ENCODE measurements around the gene SERPINE2.

Gene SERPINE2, protein sequence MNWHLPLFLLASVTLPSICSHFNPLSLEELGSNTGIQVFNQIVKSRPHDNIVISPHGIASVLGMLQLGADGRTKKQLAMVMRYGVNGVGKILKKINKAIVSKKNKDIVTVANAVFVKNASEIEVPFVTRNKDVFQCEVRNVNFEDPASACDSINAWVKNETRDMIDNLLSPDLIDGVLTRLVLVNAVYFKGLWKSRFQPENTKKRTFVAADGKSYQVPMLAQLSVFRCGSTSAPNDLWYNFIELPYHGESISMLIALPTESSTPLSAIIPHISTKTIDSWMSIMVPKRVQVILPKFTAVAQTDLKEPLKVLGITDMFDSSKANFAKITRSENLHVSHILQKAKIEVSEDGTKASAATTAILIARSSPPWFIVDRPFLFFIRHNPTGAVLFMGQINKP

DNA sequence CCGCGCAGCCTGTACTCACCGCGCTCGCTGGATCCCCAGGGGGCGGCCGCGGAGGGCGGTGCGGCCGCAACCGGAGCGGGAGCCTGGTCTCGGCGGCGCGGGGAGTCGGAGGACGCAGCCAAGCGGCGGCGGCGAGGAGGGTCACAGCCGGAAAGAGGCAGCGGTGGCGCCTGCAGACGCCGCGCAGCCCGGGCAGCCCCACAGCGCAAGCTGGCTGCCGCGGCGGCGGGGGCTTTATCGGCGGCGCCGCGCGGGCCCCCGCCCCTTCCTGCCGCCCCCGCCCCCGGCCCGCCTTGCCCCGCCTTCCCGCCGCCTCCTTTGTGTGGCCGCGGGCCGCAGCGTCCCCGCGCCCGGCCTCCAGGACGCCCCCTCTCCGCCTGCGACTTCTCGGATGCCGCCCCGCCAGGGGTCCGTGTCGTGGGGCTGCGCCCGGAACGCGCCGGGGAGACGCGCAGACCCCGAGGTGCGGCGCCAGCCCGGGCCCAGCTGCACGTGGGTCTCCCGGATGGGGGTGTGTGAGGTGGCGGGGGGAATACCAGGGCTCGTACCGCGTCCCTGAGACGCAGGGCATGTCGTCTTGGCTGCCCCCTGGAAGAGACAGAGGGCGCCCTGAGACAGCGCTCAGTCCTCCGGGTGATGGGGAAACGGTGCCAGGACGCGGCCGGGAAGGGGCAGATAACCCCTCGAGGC lies at the start of gene SERPINE2:
SERPINE2 (minus strand) TSS at position 207 of the 690 bp plus-strand sequence. CDS start 37,386 bp downstream, outside the sequence.
- peaks cover 30% of the 10 kb centered on the region for H3K4me1 ChIP-seq (ENCODE audit: insufficient read depth, low read length, poor library complexity, severe bottlenecking)
- H4K20me1 ChIP-seq (ENCODE audit: insufficient read depth, low read length, poor library complexity, severe bottlenecking): peaks cover 4% of the 10 kb centered on the region
- H3K9me2 ChIP-seq (replicated peaks; ENCODE audit: low read depth, low read length): no peaks in the 10 kb centered on the region
- H3K4me3 ChIP-seq (ENCODE audit: low read length, poor library complexity, severe bottlenecking): peak within 1 kb of the TSS; percentile 83
- H3K36me3 ChIP-seq (ENCODE audit: insufficient read depth, low read length): no peaks in the 10 kb centered on the region
- no peaks in the 10 kb centered on the region for H3F3A ChIP-seq (ENCODE audit: low read depth)
- no peaks in the 10 kb centered on the region; the same call in 1 of the 2 replicates for H3K79me2 ChIP-seq (ENCODE audit: insufficient read depth, low read length)
- peaks cover 53% of the 10 kb centered on the region for H3K27me3 ChIP-seq (ENCODE audit: insufficient read depth, low read length, poor library complexity, severe bottlenecking)
- no peak for TF ChIP-seq EZH2phosphoT487 (IDR thresholded peaks at IDR 0.05; ENCODE audit: borderline replicate concordance)
- TF ChIP-seq, protein P1, sequence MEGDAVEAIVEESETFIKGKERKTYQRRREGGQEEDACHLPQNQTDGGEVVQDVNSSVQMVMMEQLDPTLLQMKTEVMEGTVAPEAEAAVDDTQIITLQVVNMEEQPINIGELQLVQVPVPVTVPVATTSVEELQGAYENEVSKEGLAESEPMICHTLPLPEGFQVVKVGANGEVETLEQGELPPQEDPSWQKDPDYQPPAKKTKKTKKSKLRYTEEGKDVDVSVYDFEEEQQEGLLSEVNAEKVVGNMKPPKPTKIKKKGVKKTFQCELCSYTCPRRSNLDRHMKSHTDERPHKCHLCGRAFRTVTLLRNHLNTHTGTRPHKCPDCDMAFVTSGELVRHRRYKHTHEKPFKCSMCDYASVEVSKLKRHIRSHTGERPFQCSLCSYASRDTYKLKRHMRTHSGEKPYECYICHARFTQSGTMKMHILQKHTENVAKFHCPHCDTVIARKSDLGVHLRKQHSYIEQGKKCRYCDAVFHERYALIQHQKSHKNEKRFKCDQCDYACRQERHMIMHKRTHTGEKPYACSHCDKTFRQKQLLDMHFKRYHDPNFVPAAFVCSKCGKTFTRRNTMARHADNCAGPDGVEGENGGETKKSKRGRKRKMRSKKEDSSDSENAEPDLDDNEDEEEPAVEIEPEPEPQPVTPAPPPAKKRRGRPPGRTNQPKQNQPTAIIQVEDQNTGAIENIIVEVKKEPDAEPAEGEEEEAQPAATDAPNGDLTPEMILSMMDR (conservative IDR thresholded peaks at IDR 0.05; ENCODE audit: low read length): peak; percentile 52
- H2AFZ ChIP-seq (ENCODE audit: low read length): peak within 1 kb of the TSS; percentile 87
- H3K9ac ChIP-seq (ENCODE audit: low read depth, low read length, poor library complexity, severe bottlenecking): peak within 1 kb of the TSS; percentile 59
- H3K9me3 ChIP-seq (ENCODE audit: insufficient read depth, low read depth, low read length): no peaks in the 10 kb centered on the region
- H3K4me2 ChIP-seq (ENCODE audit: low read depth, low read length, poor library complexity, severe bottlenecking): peak within 1 kb of the TSS; percentile 88

DNA sequence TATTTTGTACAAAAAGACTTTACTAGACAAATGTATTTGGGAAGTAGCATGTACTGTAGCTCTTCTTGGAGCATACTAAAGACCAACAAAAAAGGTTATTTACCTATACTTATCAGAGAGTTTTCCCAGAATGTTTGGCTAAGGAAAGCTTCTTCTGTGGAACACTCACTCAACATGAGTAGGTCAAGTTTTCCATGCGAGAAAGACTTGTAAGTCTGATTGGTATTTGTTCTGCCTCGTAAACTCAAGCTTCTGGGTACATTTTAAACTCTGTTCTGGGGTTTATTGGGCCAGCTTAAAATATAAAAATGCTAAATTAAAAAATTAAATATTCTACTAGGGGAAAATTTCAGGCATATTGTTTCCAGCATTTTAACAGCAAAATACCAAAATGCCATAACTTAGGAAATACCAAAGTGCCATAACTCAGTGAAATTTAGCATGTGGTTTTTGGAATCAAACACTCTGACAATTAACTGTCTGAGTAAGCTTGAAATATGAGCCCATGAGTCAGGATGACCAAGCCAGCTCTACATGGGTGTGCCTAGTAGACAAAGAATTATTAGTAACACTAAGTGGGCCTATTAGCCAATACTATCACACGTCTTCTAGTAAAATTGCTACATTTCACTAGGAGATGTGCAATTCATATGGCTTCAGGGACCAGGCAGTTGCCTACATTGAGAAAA lies 47.3 kb upstream of the SERPINE2 start:
- no peaks in the 10 kb centered on the region for H4K20me1 ChIP-seq (ENCODE audit: insufficient read depth, low read length, poor library complexity, severe bottlenecking)
- no peak overlapping the region for H3K4me3 ChIP-seq (ENCODE audit: low read length, poor library complexity, severe bottlenecking)
- H3K9me2 ChIP-seq (replicated peaks; ENCODE audit: low read depth, low read length): no peaks in the 10 kb centered on the region
- H3F3A ChIP-seq (ENCODE audit: low read depth): no peaks in the 10 kb centered on the region
- H3K9me3 ChIP-seq (ENCODE audit: insufficient read depth, low read depth, low read length): no peaks in the 10 kb centered on the region
- H3K9ac ChIP-seq (ENCODE audit: low read depth, low read length, poor library complexity, severe bottlenecking): no peak overlapping the region
- no peak overlapping the region for H2AFZ ChIP-seq (ENCODE audit: low read length)
- H3K36me3 ChIP-seq (ENCODE audit: insufficient read depth, low read length): no peaks in the 10 kb centered on the region
- H3K79me2 ChIP-seq (ENCODE audit: insufficient read depth, low read length): no peaks in the 10 kb centered on the region
- no peak for TF ChIP-seq EZH2phosphoT487 (IDR thresholded peaks at IDR 0.05; ENCODE audit: borderline replicate concordance)
- TF ChIP-seq, protein P1 (conservative IDR thresholded peaks at IDR 0.05; ENCODE audit: low read length): no peak
- H3K4me1 ChIP-seq (ENCODE audit: insufficient read depth, low read length, poor library complexity, severe bottlenecking): no peaks in the 10 kb centered on the region
- no peaks in the 10 kb centered on the region for H3K27me3 ChIP-seq (ENCODE audit: insufficient read depth, low read length, poor library complexity, severe bottlenecking)
- H3K4me2 ChIP-seq (ENCODE audit: low read depth, low read length, poor library complexity, severe bottlenecking): no peak overlapping the region

DNA sequence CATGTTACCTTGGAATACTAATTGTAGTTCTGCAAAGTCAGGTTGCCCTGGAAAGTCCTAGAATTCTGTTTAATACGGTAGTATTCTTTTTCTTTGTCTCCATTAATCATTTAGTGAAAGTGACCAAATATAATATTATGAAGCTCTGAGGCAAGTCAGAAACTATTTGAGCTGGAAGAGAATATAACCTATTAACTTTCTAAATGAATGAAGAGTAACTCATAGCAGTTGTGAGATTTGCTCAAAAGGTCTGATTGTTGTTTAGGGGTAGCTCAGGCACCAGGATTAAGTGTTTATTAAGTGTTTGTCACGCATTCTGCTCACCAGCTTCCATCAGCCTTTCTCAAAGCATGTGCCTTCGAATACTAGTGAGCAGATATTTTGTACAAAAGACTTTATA lies 46.7 kb upstream of the SERPINE2 start:
- H2AFZ ChIP-seq (ENCODE audit: low read length): no peak overlapping the region

More for the DNA sequence above, 46.7 kb upstream of the SERPINE2 start:
- no peak for TF ChIP-seq EZH2phosphoT487 (IDR thresholded peaks at IDR 0.05; ENCODE audit: borderline replicate concordance)
- TF ChIP-seq, protein P1 (conservative IDR thresholded peaks at IDR 0.05; ENCODE audit: low read length): no peak
- Histone ChIP-seq H3K4me1 (ENCODE audit: insufficient read depth, low read length, poor library complexity, severe bottlenecking) (no peaks in the 10 kb centered on the region), H3K9ac (ENCODE audit: low read depth, low read length, poor library complexity, severe bottlenecking) (no peak overlapping the region), H3K4me3 (ENCODE audit: low read length, poor library complexity, severe bottlenecking) (no peak overlapping the region), H3K9me3 (ENCODE audit: insufficient read depth, low read depth, low read length) (no peaks in the 10 kb centered on the region), H3K4me2 (ENCODE audit: low read depth, low read length, poor library complexity, severe bottlenecking) (no peak overlapping the region), H3K36me3 (ENCODE audit: insufficient read depth, low read length) (no peaks in the 10 kb centered on the region), H3K79me2 (ENCODE audit: insufficient read depth, low read length) (no peaks in the 10 kb centered on the region), H3F3A (ENCODE audit: low read depth) (no peaks in the 10 kb centered on the region), H3K9me2 (replicated peaks; ENCODE audit: low read depth, low read length) (no peaks in the 10 kb centered on the region), H4K20me1 (ENCODE audit: insufficient read depth, low read length, poor library complexity, severe bottlenecking) (no peaks in the 10 kb centered on the region), H3K27me3 (ENCODE audit: insufficient read depth, low read length, poor library complexity, severe bottlenecking) (no peaks in the 10 kb centered on the region)
